ENCODE data around the gene MBTPS1.

Gene MBTPS1

DNA sequence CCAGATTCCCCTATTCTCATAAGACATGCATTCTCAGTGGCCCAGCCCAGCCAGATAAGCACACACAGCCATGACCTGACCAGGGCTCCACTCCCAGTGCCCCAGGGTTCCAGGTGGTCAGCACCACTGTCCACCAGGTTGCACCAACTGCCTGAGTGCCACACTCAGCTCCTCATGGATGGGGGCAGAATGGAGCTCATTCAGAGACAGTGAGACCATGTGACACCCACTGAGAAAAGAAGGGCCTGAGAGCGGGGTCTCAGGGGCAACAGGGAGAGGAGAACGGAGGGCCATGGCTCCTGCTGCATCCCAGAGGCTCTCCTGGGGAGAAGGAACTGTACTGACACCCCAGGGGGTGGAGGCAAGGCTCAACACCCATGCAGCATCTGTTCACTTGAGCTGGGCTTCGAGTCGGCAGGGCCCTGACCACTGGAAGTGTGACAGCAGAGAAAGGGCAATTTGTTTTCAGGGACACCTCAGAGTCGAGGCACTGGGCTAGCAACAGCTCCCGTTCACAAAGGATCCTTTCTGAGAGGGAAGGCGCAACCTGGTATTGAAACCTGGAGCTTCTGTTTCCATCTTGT, 55.4 kb downstream of the MBTPS1 start:
- Histone ChIP-seq H3K9me3 (ENCODE audit: control insufficient read depth, low read length) (no peaks in the 10 kb centered on the region), H3K4me1 (ENCODE audit: control insufficient read depth, insufficient read depth, low read length, poor library complexity, severe bottlenecking) (no peaks in the 10 kb centered on the region), H3K36me3 (ENCODE audit: control insufficient read depth, insufficient read depth, low read length) (peaks cover 80% of the 10 kb centered on the region), H3K4me3 (ENCODE audit: extremely low read depth, insufficient read depth, low read length, poor library complexity, severe bottlenecking) (no peak overlapping the region), H3K27ac (ENCODE audit: low read depth, low read length, severe bottlenecking) (no peak overlapping the region)
- WGBS, 2 experiments (ENCODE audit: insufficient coverage in 2 of 2), result 92 to 93% methylated on average over 7 of the region's 7 CpGs

GRCh38 chr16:84059946-84060901, 56.5 kb downstream of the MBTPS1 start:
- WGBS, 2 experiments (ENCODE audit: insufficient coverage in 2 of 2), result 97 to 100% methylated on average over 20 to 21 of the region's 28 CpGs
- Histone ChIP-seq H3K9me3 (ENCODE audit: control insufficient read depth, low read length) (no peaks in the 10 kb centered on the region), H3K4me3 (ENCODE audit: extremely low read depth, insufficient read depth, low read length, poor library complexity, severe bottlenecking) (no peak overlapping the region), H3K4me1 (ENCODE audit: control insufficient read depth, insufficient read depth, low read length, poor library complexity, severe bottlenecking) (no peaks in the 10 kb centered on the region), H3K27ac (ENCODE audit: low read depth, low read length, severe bottlenecking) (no peak overlapping the region), H3K36me3 (ENCODE audit: control insufficient read depth, insufficient read depth, low read length) (peaks cover 88% of the 10 kb centered on the region)

GRCh38 chr16:84059111-84059510, 57.6 kb downstream of the MBTPS1 start:
- no peaks in the 10 kb centered on the region for H3K4me1 ChIP-seq (ENCODE audit: control insufficient read depth, insufficient read depth, low read length, poor library complexity, severe bottlenecking)
- peaks cover 92% of the 10 kb centered on the region for H3K36me3 ChIP-seq (ENCODE audit: control insufficient read depth, insufficient read depth, low read length)
- no peak overlapping the region for H3K4me3 ChIP-seq (ENCODE audit: extremely low read depth, insufficient read depth, low read length, poor library complexity, severe bottlenecking)
- 86 to 97% methylated on average over 8 to 10 of the region's 11 CpGs for WGBS, 2 experiments (ENCODE audit: insufficient coverage in 2 of 2)
- no peak overlapping the region for H3K27ac ChIP-seq (ENCODE audit: low read depth, low read length, severe bottlenecking)
- no peaks in the 10 kb centered on the region for H3K9me3 ChIP-seq (ENCODE audit: control insufficient read depth, low read length)

GRCh38 chr16:84058664-84059063, 58.1 kb downstream of the MBTPS1 start:
- 96 to 97% methylated on average over 10 to 11 of the region's 11 CpGs for WGBS, 2 experiments (ENCODE audit: insufficient coverage in 2 of 2)
- no peaks in the 10 kb centered on the region for H3K4me1 ChIP-seq (ENCODE audit: control insufficient read depth, insufficient read depth, low read length, poor library complexity, severe bottlenecking)
- H3K36me3 ChIP-seq (ENCODE audit: control insufficient read depth, insufficient read depth, low read length), result peaks cover 93% of the 10 kb centered on the region
- no peak overlapping the region for H3K27ac ChIP-seq (ENCODE audit: low read depth, low read length, severe bottlenecking)
- no peaks in the 10 kb centered on the region for H3K9me3 ChIP-seq (ENCODE audit: control insufficient read depth, low read length)
- H3K4me3 ChIP-seq (ENCODE audit: extremely low read depth, insufficient read depth, low read length, poor library complexity, severe bottlenecking), result no peak overlapping the region

DNA sequence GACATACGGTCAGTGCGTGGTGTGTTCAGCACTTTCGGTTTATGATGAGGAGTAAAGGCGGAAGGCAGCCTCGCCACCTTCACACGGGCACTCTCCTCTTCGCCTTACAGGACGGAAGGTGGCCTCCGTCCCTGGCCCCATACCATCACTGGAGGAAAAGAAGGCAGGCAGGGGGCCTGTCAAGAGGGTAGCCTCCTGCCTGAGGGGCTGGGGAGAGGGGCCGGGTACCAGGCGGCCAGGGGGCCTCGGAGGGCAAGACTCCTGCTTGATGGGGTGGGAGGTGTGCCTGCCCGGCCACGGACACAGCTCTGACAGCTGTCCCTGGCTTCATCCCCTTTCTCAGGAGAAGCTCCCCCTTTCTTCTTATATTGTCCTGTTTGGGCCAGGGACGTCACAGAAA, 58.5 kb downstream of the MBTPS1 start:
- Histone ChIP-seq H3K4me1 (ENCODE audit: control insufficient read depth, insufficient read depth, low read length, poor library complexity, severe bottlenecking) (no peaks in the 10 kb centered on the region), H3K4me3 (ENCODE audit: extremely low read depth, insufficient read depth, low read length, poor library complexity, severe bottlenecking) (no peak overlapping the region), H3K36me3 (ENCODE audit: control insufficient read depth, insufficient read depth, low read length) (peaks cover 93% of the 10 kb centered on the region), H3K27ac (ENCODE audit: low read depth, low read length, severe bottlenecking) (no peak overlapping the region), H3K9me3 (ENCODE audit: control insufficient read depth, low read length) (no peaks in the 10 kb centered on the region)
- WGBS, 2 experiments (ENCODE audit: insufficient coverage in 2 of 2), result 96 to 99% methylated on average over 14 of the region's 15 CpGs

GRCh38 chr16:84056933-84057332, 59.8 kb downstream of the MBTPS1 start:
- Histone ChIP-seq H3K4me3 (ENCODE audit: extremely low read depth, insufficient read depth, low read length, poor library complexity, severe bottlenecking) (no peak overlapping the region), H3K4me1 (ENCODE audit: control insufficient read depth, insufficient read depth, low read length, poor library complexity, severe bottlenecking) (no peaks in the 10 kb centered on the region), H3K9me3 (ENCODE audit: control insufficient read depth, low read length) (no peaks in the 10 kb centered on the region), H3K36me3 (ENCODE audit: control insufficient read depth, insufficient read depth, low read length) (peaks cover 90% of the 10 kb centered on the region), H3K27ac (ENCODE audit: low read depth, low read length, severe bottlenecking) (no peak overlapping the region)
- WGBS, 2 experiments (ENCODE audit: insufficient coverage in 2 of 2), result 88 to 94% methylated on average over 5 of the region's 7 CpGs

- Histone ChIP-seq H3K9me3 (ENCODE audit: control insufficient read depth, low read length) (no peaks in the 10 kb centered on the region), H3K36me3 (ENCODE audit: control insufficient read depth, insufficient read depth, low read length) (peaks cover 81% of the 10 kb centered on the region), H3K27ac (ENCODE audit: low read depth, low read length, severe bottlenecking) (no peak overlapping the region), H3K4me3 (ENCODE audit: extremely low read depth, insufficient read depth, low read length, poor library complexity, severe bottlenecking) (no peak overlapping the region), H3K4me1 (ENCODE audit: control insufficient read depth, insufficient read depth, low read length, poor library complexity, severe bottlenecking) (no peaks in the 10 kb centered on the region)
- 93% methylated on average over 14 to 19 of the region's 19 CpGs for WGBS, 2 experiments (ENCODE audit: insufficient coverage in 2 of 2)
These were observed 60.7 kb downstream of the MBTPS1 start for GRCh38 chr16:84055801-84056634.

- no peaks in the 10 kb centered on the region for H3K4me1 ChIP-seq (ENCODE audit: control insufficient read depth, insufficient read depth, low read length, poor library complexity, severe bottlenecking)
- peaks cover 76% of the 10 kb centered on the region for H3K36me3 ChIP-seq (ENCODE audit: control insufficient read depth, insufficient read depth, low read length)
- no peak overlapping the region for H3K27ac ChIP-seq (ENCODE audit: low read depth, low read length, severe bottlenecking)
- H3K4me3 ChIP-seq (ENCODE audit: extremely low read depth, insufficient read depth, low read length, poor library complexity, severe bottlenecking), result no peak overlapping the region
- no peaks in the 10 kb centered on the region for H3K9me3 ChIP-seq (ENCODE audit: control insufficient read depth, low read length)
- 79 to 96% methylated on average over 3 to 4 of the region's 5 CpGs for WGBS, 2 experiments (ENCODE audit: insufficient coverage in 2 of 2)
These were observed 61.4 kb downstream of the MBTPS1 start for GRCh38 chr16:84055366-84055765.

- no peak overlapping the region for H3K4me3 ChIP-seq (ENCODE audit: extremely low read depth, insufficient read depth, low read length, poor library complexity, severe bottlenecking)
- WGBS, 2 experiments (ENCODE audit: insufficient coverage in 2 of 2), result 69 to 70% methylated on average over 12 of the region's 13 CpGs
- peaks cover 75% of the 10 kb centered on the region for H3K36me3 ChIP-seq (ENCODE audit: control insufficient read depth, insufficient read depth, low read length)
- H3K4me1 ChIP-seq (ENCODE audit: control insufficient read depth, insufficient read depth, low read length, poor library complexity, severe bottlenecking), result no peaks in the 10 kb centered on the region
- H3K27ac ChIP-seq (ENCODE audit: low read depth, low read length, severe bottlenecking), result no peak overlapping the region
- no peaks in the 10 kb centered on the region for H3K9me3 ChIP-seq (ENCODE audit: control insufficient read depth, low read length)
These were observed 61.8 kb downstream of the MBTPS1 start for GRCh38 chr16:84054916-84055315.

GRCh38 chr16:84054271-84054670, 62.5 kb downstream of the MBTPS1 start:
- 97 to 98% methylated on average over 15 to 16 of the region's 16 CpGs for WGBS, 2 experiments (ENCODE audit: insufficient coverage in 2 of 2)
- Histone ChIP-seq H3K4me3 (ENCODE audit: extremely low read depth, insufficient read depth, low read length, poor library complexity, severe bottlenecking) (no peak overlapping the region), H3K27ac (ENCODE audit: low read depth, low read length, severe bottlenecking) (no peak overlapping the region), H3K36me3 (ENCODE audit: control insufficient read depth, insufficient read depth, low read length) (peaks cover 69% of the 10 kb centered on the region), H3K4me1 (ENCODE audit: control insufficient read depth, insufficient read depth, low read length, poor library complexity, severe bottlenecking) (no peaks in the 10 kb centered on the region), H3K9me3 (ENCODE audit: control insufficient read depth, low read length) (no peaks in the 10 kb centered on the region)
